ENCODE measurements around the gene DLGAP1.

The DLGAP1 gene

GRCh38 chr18:4058179-4058578 is 396.9 kb downstream of the DLGAP1 start:
- Histone ChIP-seq H3K27ac (ENCODE audit: extremely low read depth, low read depth, low read length) (no peak overlapping the region), H3K9me3 (ENCODE audit: control insufficient read depth, insufficient read depth, low read depth, low read length) (no peaks in the 10 kb centered on the region), H3K4me1 (ENCODE audit: control insufficient read depth, insufficient read depth, low read length) (no peaks in the 10 kb centered on the region), H3K4me3 (ENCODE audit: low read depth, low read length) (no peak overlapping the region), H3K36me3 (ENCODE audit: control insufficient read depth in 2 of 2, insufficient read depth in 1 of 2, low read length in 2 of 2) (no peaks in the 10 kb centered on the region)
- TF ChIP-seq ZSCAN5A (tag by site-specific recombination; IDR thresholded peaks at IDR 0.05): no peak
- TF ChIP-seq ZNF777 (tag by site-specific recombination; IDR thresholded peaks at IDR 0.05; ENCODE audit: borderline replicate concordance): no peak
- TF ChIP-seq HOXD13 (CRISPR knock-in tag; IDR thresholded peaks at IDR 0.05; ENCODE audit: borderline replicate concordance): no peak
- no peak for TF ChIP-seq ZNF48 (tag by site-specific recombination; IDR thresholded peaks at IDR 0.05)
- no peak for TF ChIP-seq ZNF555 (tag by site-specific recombination; conservative IDR thresholded peaks at IDR 0.05)
- no peak for TF ChIP-seq KLF7 (tag by site-specific recombination; IDR thresholded peaks at IDR 0.05; ENCODE audit: borderline replicate concordance)
- TF ChIP-seq KLF9 (tag by site-specific recombination; IDR thresholded peaks at IDR 0.05; ENCODE audit: low read depth): no peak
- TF ChIP-seq ZNF23 (tag by site-specific recombination; IDR thresholded peaks at IDR 0.05; ENCODE audit: borderline replicate concordance): no peak
- no peak for TF ChIP-seq ZFHX2 (tag by site-specific recombination; conservative IDR thresholded peaks at IDR 0.05)
- TF ChIP-seq ZNF362 (tag by site-specific recombination; IDR thresholded peaks at IDR 0.05): no peak
- no peak for TF ChIP-seq ZNF169 (tag by site-specific recombination; IDR thresholded peaks at IDR 0.05)
- TF ChIP-seq ZNF514 (tag by site-specific recombination; IDR thresholded peaks at IDR 0.05): no peak
- no peak for TF ChIP-seq ELK4 (IDR thresholded peaks at IDR 0.05; ENCODE audit: borderline replicate concordance, low read depth, low read length)
- TF ChIP-seq ZNF501 (tag by site-specific recombination; IDR thresholded peaks at IDR 0.05): no peak
- no peak for TF ChIP-seq ATF2 (tag by site-specific recombination; IDR thresholded peaks at IDR 0.05; ENCODE audit: low read depth)
- TF ChIP-seq BCL6B (tag by site-specific recombination; IDR thresholded peaks at IDR 0.05): no peak
- TF ChIP-seq BCL11B (tag by site-specific recombination; IDR thresholded peaks at IDR 0.05; ENCODE audit: low read depth): no peak
- no peak for TF ChIP-seq ZBTB10 (tag by site-specific recombination; IDR thresholded peaks at IDR 0.05)
- TF ChIP-seq ZBTB20 (tag by site-specific recombination; IDR thresholded peaks at IDR 0.05): no peak
- TF ChIP-seq GLI4 (tag by site-specific recombination; IDR thresholded peaks at IDR 0.05): no peak
- POLR2A ChIA-PET: no interaction called here
- CTCF ChIA-PET: no interaction called here
